ENCODE data around the gene ITGBL1.

DNA sequence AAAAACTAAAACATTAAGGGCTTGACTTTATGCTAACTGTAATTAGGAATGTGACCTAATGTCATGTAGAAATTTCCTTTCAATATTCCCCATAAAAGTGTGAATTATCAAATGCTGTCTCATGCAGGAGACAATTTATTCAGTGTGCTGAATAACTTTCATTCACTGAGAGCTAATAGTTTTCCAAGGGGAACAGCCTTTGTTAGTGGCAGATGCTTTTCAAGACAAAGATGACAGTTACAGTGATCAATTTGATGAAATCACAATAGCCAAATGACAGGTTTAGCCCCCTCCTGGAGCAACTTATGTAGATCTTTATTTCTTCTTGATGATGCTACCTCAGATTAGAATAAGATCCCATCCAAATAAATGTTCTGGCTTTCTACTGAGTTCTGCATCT lies 275.5 kb downstream of the ITGBL1 start:
- TF ChIP-seq CTCF (IDR thresholded peaks at IDR 0.05), result no peak
- TF ChIP-seq POLR2A (IDR thresholded peaks at IDR 0.05), result no peak
